ENCODE results near the gene SRSF2. TPM values are rescaled to one million over a fixed set of nuclear protein-coding genes. Genes with fewer than 3 reads are reported as not detected.

Gene SRSF2
- total RNA-seq, 2 donors from 2014 or later, result 163 to 300 TPM

DNA sequence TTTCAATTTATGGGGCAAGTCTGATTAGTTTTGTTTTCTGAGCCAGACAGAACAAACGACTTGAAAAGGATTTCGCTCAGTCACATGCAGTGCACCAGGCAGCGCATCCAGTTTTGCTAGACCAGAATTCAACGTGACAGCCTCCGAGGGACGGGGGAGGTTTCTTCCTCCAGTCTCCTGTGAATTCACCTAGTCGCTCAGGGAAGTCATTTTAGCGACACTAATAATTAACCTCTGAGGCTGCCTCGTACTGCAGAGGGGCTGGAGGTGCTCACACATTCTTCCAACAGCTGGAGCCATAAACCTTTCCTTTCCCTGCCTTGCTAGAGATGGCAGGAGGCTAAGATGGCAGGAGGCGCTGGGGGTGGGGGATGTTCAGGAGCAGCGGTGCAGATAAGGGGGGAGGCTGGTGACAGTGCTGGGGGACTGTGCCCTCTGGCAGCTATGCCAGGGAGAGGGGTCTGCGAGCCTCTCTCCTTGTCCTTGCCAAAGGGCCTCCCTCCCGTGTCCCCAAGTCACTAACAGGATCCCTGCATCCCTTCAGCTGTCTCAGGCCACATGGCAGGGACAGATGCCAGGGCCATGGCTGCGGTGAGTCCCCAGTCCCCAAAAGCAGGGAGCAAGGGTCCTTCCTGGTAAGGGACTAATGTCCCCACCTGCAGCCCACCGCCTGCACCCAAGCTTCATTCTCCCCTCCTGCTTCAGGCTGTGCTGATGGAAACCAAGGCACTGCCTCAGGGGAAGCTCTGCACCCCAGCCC, 50.4 kb downstream of the SRSF2 start:
- intact Hi-C loops (cut with DNase I), result loop anchor here (10.0 kb wide), 2 partner anchors 132 to 162 kb away; no protein-coding TSS in a partner anchor
- no peaks in the 10 kb centered on the region for H3K27me3 ChIP-seq
- TF ChIP-seq, protein P1, sequence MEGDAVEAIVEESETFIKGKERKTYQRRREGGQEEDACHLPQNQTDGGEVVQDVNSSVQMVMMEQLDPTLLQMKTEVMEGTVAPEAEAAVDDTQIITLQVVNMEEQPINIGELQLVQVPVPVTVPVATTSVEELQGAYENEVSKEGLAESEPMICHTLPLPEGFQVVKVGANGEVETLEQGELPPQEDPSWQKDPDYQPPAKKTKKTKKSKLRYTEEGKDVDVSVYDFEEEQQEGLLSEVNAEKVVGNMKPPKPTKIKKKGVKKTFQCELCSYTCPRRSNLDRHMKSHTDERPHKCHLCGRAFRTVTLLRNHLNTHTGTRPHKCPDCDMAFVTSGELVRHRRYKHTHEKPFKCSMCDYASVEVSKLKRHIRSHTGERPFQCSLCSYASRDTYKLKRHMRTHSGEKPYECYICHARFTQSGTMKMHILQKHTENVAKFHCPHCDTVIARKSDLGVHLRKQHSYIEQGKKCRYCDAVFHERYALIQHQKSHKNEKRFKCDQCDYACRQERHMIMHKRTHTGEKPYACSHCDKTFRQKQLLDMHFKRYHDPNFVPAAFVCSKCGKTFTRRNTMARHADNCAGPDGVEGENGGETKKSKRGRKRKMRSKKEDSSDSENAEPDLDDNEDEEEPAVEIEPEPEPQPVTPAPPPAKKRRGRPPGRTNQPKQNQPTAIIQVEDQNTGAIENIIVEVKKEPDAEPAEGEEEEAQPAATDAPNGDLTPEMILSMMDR (IDR thresholded peaks at IDR 0.05), result no peak
- no peaks in the 10 kb centered on the region for H3K9me3 ChIP-seq
- no peak overlapping the region for H3K4me3 ChIP-seq
- no peak overlapping the region for H3K9ac ChIP-seq (ENCODE audit: low read depth in 2 of 2, low read length in 2 of 2)
- no peak for DNase-seq
- no peaks in the 10 kb centered on the region for H3K36me3 ChIP-seq
- no peak overlapping the region for H3K27ac ChIP-seq
- H3K4me1 ChIP-seq, result no peaks in the 10 kb centered on the region

DNA sequence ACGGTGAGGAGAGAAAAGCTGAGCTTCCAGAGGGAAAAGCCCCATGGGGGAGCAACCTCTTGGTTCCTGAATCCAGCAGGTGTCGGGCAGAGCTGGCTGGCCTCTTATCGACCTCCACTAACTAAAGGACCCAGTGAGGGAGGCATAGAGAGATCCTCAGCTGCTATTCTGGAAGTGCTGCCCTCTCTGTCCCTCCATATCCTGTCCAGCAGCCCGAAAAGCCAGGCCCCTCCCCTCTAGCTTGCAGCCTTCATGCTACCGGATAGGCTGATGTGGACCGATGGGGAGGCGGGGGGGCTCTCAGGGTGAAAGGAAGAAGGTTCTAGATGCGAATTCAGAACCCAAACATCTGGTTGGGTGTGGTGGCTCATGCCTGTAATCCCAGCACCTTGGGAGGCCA, 51.3 kb downstream of the SRSF2 start:
- no peak for DNase-seq
- Histone ChIP-seq H3K4me1 (peaks cover 3% of the 10 kb centered on the region), H3K9ac (ENCODE audit: low read depth in 2 of 2, low read length in 2 of 2) (no peak overlapping the region), H3K9me3 (no peaks in the 10 kb centered on the region), H3K36me3 (no peaks in the 10 kb centered on the region), H3K27ac (no peak overlapping the region), H3K27me3 (no peaks in the 10 kb centered on the region), H3K4me3 (no peak overlapping the region)
- TF ChIP-seq, protein P1 (IDR thresholded peaks at IDR 0.05), result no peak
- intact Hi-C loops (cut with DNase I), result loop anchor here (10.0 kb wide), 2 partner anchors 131 to 161 kb away; no protein-coding TSS in a partner anchor

DNA sequence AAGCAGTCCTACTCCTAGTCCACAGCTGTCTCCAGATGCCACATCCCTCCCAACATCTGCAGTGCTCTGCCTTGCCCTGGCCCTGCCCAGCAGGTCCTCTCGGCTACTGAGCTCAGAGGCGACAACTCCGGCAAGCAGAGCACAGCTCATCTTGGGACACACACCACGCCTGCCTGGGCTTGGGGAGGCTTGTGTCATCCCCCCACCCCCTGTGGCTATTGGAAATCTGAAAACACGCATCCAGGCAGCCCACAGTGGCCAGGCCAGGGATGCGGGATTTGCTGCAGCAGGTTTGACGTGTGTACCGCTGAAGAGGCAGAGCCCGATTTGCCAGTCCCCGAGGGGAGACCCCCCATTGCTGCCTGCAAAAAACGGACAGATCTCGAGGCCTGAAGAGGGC, 51.8 kb downstream of the SRSF2 start:
- peaks cover 3% of the 10 kb centered on the region for H3K4me1 ChIP-seq
- no peak overlapping the region for H3K9ac ChIP-seq (ENCODE audit: low read depth in 2 of 2, low read length in 2 of 2)
- H3K36me3 ChIP-seq, result no peaks in the 10 kb centered on the region
- no peak overlapping the region for H3K27ac ChIP-seq
- DNase-seq, result no peak
- intact Hi-C loops (cut with DNase I), result loop anchor here (10.0 kb wide), 2 partner anchors 131 to 161 kb away; no protein-coding TSS in a partner anchor
- TF ChIP-seq, protein P1 (IDR thresholded peaks at IDR 0.05), result no peak
- H3K27me3 ChIP-seq, result no peaks in the 10 kb centered on the region
- no peaks in the 10 kb centered on the region for H3K9me3 ChIP-seq
- no peak overlapping the region for H3K4me3 ChIP-seq

DNA sequence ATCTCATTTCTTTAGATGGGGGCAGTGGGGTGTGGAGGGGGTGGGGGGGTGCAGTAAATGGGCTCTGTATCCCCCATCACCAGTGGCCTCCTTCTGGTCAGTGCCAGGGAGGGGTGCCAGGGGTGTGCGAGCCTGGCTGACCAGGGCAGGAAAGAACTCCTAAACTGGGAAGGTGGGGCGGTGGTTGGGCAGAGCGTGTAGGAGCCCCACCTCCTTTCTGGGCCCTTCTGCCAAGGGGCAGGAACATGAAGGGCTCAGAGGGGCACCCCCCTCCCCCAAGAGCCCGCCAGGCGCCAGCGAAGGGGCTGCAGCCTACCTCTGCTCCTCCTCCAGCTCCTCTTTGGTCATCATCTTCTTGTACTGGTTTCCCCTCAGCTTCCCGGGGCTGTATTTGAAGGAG, 52.4 kb downstream of the SRSF2 start:
- Histone ChIP-seq H3K9ac (ENCODE audit: low read depth in 2 of 2, low read length in 2 of 2) (no peak overlapping the region), H3K27ac (no peak overlapping the region), H3K27me3 (no peaks in the 10 kb centered on the region), H3K9me3 (no peaks in the 10 kb centered on the region), H3K4me3 (no peak overlapping the region), H3K4me1 (peaks cover 3% of the 10 kb centered on the region), H3K36me3 (no peaks in the 10 kb centered on the region)
- TF ChIP-seq, protein P1 (IDR thresholded peaks at IDR 0.05), result no peak
- no peak for DNase-seq
- intact Hi-C loops (cut with DNase I), result loop anchor here (5.0 to 10.0 kb wide), 3 partner anchors 57 to 160 kb away; no protein-coding TSS in a partner anchor

Small RNA genes lying within 50 kb of the gene (microRNA-seq; reads per million reads assigned to microRNA genes)
- gene MIR636, result 2.2 reads per million

Other genes with a start within 250 kb of the SRSF2 start
- 10 to 100 TPM; 11.6 to 23.9 TPM for gene RHBDF2, start 235.9 kb downstream of the SRSF2 start, total RNA-seq
- 1 to 10 TPM; 4.7 to 9.9 TPM for gene CYGB, start 199.6 kb downstream of the SRSF2 start, total RNA-seq
- 1 to 10 TPM in 1 of 2 donors, under 1 TPM in 1; 0.29 to 1.2 TPM for gene PRCD, start 197.3 kb downstream of the SRSF2 start, total RNA-seq
- gene ST6GALNAC2, start 151.5 kb downstream of the SRSF2 start, total RNA-seq, result 1 to 10 TPM; 3.8 to 6.3 TPM
- 100 to 1,000 TPM; 311 to 465 TPM for gene ST6GALNAC1, start 93.6 kb downstream of the SRSF2 start, total RNA-seq
- 10 to 100 TPM; 20.3 to 39.3 TPM for gene MXRA7, start 26.4 kb downstream of the SRSF2 start, total RNA-seq
- gene JMJD6, start 10.7 kb downstream of the SRSF2 start, total RNA-seq, result 10 to 100 TPM; 38.6 to 41.6 TPM
- 10 to 100 TPM; 21.7 to 29.7 TPM for gene METTL23, start 10.5 kb downstream of the SRSF2 start, total RNA-seq
- 10 to 100 TPM; 24.9 to 38.9 TPM for gene MFSD11, start 788 bp upstream of the SRSF2 start, total RNA-seq
- gene MGAT5B, start 131.1 kb upstream of the SRSF2 start, total RNA-seq, result under 1 TPM; 0.05 to 0.27 TPM